HCT116 (cell line): ENCODE results near the gene SPEF1.

Experiments used
- ELF1 ChIP-seq: IDR thresholded peaks from 2 replicates; pipeline ENCODE4 v1.6.1; 2012; ENCODE audit warnings: low read depth, borderline replicate concordance
- EZH2 ChIP-seq: fragments of 200-600 bp; sonication (generic); IDR thresholded peaks from 2 replicates; pipeline ENCODE4 v1.6.1; 2017; ENCODE audit warnings: antibody characterized with exemption, mixed run types
- SIN3A ChIP-seq: IDR thresholded peaks from 2 replicates; pipeline ENCODE4 v1.6.1; 2012; ENCODE audit warnings: low read depth
- TF ChIP-seq, protein P1 (sequence below): IDR thresholded peaks from 2 replicates; pipeline ENCODE4 v1.6.1; 2012; ENCODE audit warnings: low read depth
- TF ChIP-seq, protein P2 (sequence below), 3 experiments: fragments of 200-600 bp in 1 of 3; sonication (generic) in 1 of 3; IDR thresholded peaks in 2 of 3; conservative IDR thresholded peaks in 1 of 3; 2 replicates each; pipeline ENCODE4 v1.5.1; 2012 to 2017; ENCODE audit warnings: low read depth in 2 of 3, low read length in 2 of 3, antibody characterized with exemption in 1 of 3, borderline replicate concordance in 1 of 3, control low read depth in 1 of 3, mild to moderate bottlenecking in 1 of 3, mixed read lengths in 1 of 3, mixed run types in 1 of 3, moderate library complexity in 1 of 3; ENCODE audit not compliant: insufficient read depth in 1 of 3
- TF ChIP-seq, protein P3 (sequence below): IDR thresholded peaks from 2 replicates; pipeline ENCODE4 v1.6.1; 2012
- TF ChIP-seq, protein P4 (sequence below): IDR thresholded peaks from 2 replicates; pipeline ENCODE4 v1.6.1; 2011; ENCODE audit warnings: mild to moderate bottlenecking, low read length, moderate library complexity; ENCODE audit not compliant: insufficient replicate concordance; ENCODE audit errors: extremely low read depth

DNA sequence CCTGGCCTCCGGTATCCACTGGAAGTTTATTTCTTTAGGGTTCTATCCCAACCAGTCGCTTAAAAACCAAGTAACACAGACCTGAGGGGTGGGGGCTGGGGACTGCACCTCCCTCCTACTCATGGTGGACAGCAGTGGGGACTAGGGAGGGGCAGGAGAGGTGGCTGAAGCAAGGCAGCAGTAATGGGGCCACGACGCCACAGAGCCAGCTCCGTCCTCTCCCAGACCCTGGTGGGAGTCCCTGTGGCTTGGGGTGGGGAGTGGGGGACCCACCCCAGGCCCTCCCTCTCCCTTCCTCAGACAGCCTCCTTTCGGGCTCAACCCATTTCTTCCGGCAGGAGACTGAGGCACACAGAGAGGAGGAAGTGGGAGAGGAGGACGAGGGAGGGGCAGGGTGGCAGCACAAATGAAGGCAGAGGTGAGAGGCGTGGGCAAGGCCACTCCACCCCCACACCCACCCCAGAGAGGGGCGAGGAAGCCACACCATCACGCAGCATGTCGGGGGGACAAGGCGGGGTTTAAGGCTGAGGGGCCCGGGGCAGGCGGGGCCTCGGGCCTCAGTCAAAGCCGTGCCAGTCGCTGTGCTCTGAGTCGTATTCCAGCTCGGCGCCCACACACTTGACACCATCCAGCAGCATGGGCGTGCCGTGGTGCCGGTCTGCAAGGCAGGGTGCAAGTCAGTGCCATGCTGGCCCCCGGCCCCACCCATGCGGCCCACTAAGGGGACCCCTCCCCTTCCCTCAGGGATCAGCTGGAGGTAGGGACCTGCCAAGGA lies 27.6 kb downstream of the SPEF1 start:
- TF ChIP-seq SIN3A (no peak), ELF1 (no peak), EZH2 (no peak)
- TF ChIP-seq, protein P1, sequence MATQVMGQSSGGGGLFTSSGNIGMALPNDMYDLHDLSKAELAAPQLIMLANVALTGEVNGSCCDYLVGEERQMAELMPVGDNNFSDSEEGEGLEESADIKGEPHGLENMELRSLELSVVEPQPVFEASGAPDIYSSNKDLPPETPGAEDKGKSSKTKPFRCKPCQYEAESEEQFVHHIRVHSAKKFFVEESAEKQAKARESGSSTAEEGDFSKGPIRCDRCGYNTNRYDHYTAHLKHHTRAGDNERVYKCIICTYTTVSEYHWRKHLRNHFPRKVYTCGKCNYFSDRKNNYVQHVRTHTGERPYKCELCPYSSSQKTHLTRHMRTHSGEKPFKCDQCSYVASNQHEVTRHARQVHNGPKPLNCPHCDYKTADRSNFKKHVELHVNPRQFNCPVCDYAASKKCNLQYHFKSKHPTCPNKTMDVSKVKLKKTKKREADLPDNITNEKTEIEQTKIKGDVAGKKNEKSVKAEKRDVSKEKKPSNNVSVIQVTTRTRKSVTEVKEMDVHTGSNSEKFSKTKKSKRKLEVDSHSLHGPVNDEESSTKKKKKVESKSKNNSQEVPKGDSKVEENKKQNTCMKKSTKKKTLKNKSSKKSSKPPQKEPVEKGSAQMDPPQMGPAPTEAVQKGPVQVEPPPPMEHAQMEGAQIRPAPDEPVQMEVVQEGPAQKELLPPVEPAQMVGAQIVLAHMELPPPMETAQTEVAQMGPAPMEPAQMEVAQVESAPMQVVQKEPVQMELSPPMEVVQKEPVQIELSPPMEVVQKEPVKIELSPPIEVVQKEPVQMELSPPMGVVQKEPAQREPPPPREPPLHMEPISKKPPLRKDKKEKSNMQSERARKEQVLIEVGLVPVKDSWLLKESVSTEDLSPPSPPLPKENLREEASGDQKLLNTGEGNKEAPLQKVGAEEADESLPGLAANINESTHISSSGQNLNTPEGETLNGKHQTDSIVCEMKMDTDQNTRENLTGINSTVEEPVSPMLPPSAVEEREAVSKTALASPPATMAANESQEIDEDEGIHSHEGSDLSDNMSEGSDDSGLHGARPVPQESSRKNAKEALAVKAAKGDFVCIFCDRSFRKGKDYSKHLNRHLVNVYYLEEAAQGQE: no peak
- TF ChIP-seq, protein P2, sequence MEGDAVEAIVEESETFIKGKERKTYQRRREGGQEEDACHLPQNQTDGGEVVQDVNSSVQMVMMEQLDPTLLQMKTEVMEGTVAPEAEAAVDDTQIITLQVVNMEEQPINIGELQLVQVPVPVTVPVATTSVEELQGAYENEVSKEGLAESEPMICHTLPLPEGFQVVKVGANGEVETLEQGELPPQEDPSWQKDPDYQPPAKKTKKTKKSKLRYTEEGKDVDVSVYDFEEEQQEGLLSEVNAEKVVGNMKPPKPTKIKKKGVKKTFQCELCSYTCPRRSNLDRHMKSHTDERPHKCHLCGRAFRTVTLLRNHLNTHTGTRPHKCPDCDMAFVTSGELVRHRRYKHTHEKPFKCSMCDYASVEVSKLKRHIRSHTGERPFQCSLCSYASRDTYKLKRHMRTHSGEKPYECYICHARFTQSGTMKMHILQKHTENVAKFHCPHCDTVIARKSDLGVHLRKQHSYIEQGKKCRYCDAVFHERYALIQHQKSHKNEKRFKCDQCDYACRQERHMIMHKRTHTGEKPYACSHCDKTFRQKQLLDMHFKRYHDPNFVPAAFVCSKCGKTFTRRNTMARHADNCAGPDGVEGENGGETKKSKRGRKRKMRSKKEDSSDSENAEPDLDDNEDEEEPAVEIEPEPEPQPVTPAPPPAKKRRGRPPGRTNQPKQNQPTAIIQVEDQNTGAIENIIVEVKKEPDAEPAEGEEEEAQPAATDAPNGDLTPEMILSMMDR (IDR thresholded peaks at IDR 0.05 in 2 of 3, conservative IDR thresholded peaks at IDR 0.05 in 1 of 3; ENCODE audit: borderline replicate concordance in 1 of 3, insufficient read depth in 1 of 3, low read depth in 2 of 3, low read length in 2 of 3): no peak
- TF ChIP-seq, protein P3, sequence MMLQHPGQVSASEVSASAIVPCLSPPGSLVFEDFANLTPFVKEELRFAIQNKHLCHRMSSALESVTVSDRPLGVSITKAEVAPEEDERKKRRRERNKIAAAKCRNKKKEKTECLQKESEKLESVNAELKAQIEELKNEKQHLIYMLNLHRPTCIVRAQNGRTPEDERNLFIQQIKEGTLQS: no peak
- TF ChIP-seq, protein P4, sequence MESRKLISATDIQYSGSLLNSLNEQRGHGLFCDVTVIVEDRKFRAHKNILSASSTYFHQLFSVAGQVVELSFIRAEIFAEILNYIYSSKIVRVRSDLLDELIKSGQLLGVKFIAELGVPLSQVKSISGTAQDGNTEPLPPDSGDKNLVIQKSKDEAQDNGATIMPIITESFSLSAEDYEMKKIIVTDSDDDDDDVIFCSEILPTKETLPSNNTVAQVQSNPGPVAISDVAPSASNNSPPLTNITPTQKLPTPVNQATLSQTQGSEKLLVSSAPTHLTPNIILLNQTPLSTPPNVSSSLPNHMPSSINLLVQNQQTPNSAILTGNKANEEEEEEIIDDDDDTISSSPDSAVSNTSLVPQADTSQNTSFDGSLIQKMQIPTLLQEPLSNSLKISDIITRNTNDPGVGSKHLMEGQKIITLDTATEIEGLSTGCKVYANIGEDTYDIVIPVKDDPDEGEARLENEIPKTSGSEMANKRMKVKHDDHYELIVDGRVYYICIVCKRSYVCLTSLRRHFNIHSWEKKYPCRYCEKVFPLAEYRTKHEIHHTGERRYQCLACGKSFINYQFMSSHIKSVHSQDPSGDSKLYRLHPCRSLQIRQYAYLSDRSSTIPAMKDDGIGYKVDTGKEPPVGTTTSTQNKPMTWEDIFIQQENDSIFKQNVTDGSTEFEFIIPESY: no peak
